Measurements from ENCODE around the gene HARS2.

GRCh38 chr5:140671472-140672125 lies 19.7 kb upstream of the HARS2 start:
- TF ChIP-seq CTCF (IDR thresholded peaks at IDR 0.05): no peak
- TF ChIP-seq POLR2A (IDR thresholded peaks at IDR 0.05): no peak
